ENCODE measurements around the gene SLC9A9. TPM values are rescaled to one million over a fixed set of nuclear protein-coding genes. Genes with fewer than 3 reads are reported as not detected.
A peak's percentile ranks its signal among the peaks of the same experiment; 100 is the strongest.

Gene SLC9A9
- total RNA-seq, 1 experiment from 2014 or later = 2.2 TPM

DNA sequence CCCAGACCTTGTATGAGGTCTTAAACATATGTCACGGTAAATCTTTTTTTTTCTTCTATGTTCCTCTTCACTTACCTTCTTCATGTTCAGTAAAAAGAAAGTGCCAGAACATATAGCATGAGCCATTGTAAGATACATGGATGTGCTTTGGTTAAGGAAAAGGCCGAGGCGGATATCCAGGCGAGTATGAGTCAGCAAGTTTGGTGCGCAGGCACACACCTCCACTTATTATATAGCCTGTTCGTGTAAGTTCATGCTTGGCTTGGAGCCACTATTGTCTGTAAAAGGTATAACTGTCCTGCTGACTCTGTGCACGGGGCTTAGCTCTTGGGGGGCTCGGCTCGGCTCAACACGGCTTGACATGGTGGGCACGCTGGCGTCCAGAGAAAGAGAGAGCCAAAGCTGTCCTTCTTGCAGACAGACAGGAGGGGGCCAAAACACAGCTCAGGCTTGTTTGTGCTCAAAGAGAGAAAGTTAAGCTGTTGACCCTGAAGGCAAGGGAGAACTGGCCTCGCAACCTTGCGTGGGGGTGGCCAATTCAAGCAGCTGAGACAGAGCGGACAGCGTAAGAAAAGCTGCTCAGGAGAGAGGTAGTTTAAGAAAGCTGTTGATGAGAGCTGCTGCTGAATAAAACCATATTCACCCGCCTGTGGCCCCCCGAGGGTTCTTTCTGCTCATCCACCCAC, 251.2 kb downstream of the SLC9A9 start:
- Mint-ChIP-seq H3K27ac (ENCODE audit: low read depth, unreplicated experiment) (no peak overlapping the region), H3K4me3 (ENCODE audit: unreplicated experiment) (no peak overlapping the region), H3K4me1 (ENCODE audit: insufficient read depth, unreplicated experiment) (peaks cover 12% of the 10 kb centered on the region), H3K27me3 (ENCODE audit: insufficient read depth, unreplicated experiment) (no peaks in the 10 kb centered on the region), H3K9me3 (ENCODE audit: unreplicated experiment) (no peaks in the 10 kb centered on the region), H3K36me3 (ENCODE audit: insufficient read depth, unreplicated experiment) (no peaks in the 10 kb centered on the region)
- TF ChIP-seq, protein P1, sequence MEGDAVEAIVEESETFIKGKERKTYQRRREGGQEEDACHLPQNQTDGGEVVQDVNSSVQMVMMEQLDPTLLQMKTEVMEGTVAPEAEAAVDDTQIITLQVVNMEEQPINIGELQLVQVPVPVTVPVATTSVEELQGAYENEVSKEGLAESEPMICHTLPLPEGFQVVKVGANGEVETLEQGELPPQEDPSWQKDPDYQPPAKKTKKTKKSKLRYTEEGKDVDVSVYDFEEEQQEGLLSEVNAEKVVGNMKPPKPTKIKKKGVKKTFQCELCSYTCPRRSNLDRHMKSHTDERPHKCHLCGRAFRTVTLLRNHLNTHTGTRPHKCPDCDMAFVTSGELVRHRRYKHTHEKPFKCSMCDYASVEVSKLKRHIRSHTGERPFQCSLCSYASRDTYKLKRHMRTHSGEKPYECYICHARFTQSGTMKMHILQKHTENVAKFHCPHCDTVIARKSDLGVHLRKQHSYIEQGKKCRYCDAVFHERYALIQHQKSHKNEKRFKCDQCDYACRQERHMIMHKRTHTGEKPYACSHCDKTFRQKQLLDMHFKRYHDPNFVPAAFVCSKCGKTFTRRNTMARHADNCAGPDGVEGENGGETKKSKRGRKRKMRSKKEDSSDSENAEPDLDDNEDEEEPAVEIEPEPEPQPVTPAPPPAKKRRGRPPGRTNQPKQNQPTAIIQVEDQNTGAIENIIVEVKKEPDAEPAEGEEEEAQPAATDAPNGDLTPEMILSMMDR (IDR thresholded peaks at IDR 0.05; ENCODE audit: unreplicated experiment) = no peak
- POLR2A ChIA-PET = interaction anchor here (0.6 kb wide), 2 partner anchors 29 to 491 kb away, joined by 3 to 4 read pairs; no protein-coding TSS in a partner anchor
- intact Hi-C loops (cut with micrococcal nuclease) = no loop called here
- DNase-seq (ENCODE audit: unreplicated experiment) = no peak
- no TSS peak for BruUV-seq (replicated peaks)
- CTCF ChIA-PET = interaction anchor here (0.6 to 1.4 kb wide), 4 partner anchors 16 to 258 kb away, joined by 3 to 5 read pairs (median 4); no protein-coding TSS in a partner anchor

DNA sequence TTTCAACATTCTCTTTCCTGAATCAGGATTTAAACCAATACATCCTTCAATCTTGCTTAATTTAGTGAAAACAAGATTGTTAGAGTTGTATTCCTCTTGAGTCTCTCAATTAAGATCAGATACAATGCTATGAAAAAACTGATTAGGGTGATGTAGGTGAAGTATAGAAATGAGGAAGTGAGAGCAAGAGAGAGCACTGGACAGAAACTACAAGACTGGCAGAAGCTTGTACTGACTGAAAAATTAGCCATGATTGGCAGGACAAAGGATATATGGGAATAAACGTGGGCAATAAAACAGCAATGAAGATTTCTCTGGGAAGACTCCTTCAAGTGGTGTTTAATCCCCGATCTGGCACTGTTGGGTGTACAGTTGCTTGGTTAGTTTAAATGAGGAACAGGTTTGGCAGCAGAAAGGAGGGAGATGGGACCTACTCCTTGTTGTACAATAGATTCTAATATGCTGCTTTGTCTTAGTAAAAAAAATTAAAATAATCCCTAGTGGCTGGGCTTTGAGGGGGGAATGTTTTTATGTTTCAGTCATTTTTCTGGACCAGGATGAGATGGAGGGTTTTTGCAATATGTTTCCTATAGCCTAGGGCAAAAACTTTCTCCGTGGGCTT, 252.7 kb downstream of the SLC9A9 start:
- no peaks in the 10 kb centered on the region for H3K9me3 Mint-ChIP-seq (ENCODE audit: unreplicated experiment)
- TF ChIP-seq, protein P1 (IDR thresholded peaks at IDR 0.05; ENCODE audit: unreplicated experiment) = no peak
- no TSS peak for BruUV-seq (replicated peaks)
- CTCF ChIA-PET = interaction anchor here (1.1 kb wide), 1 partner anchor 326 kb away, joined by 4 read pairs; no protein-coding TSS in a partner anchor
- DNase-seq (ENCODE audit: unreplicated experiment) = no peak
- H3K27me3 Mint-ChIP-seq (ENCODE audit: insufficient read depth, unreplicated experiment) = no peaks in the 10 kb centered on the region
- intact Hi-C loops (cut with micrococcal nuclease) = no loop called here
- no peak overlapping the region for H3K4me3 Mint-ChIP-seq (ENCODE audit: unreplicated experiment)
- peaks cover 1% of the 10 kb centered on the region for H3K4me1 Mint-ChIP-seq (ENCODE audit: insufficient read depth, unreplicated experiment)
- POLR2A ChIA-PET = no interaction called here
- H3K27ac Mint-ChIP-seq (ENCODE audit: low read depth, unreplicated experiment) = peak overlapping the region; percentile 0
- H3K36me3 Mint-ChIP-seq (ENCODE audit: insufficient read depth, unreplicated experiment) = no peaks in the 10 kb centered on the region

DNA sequence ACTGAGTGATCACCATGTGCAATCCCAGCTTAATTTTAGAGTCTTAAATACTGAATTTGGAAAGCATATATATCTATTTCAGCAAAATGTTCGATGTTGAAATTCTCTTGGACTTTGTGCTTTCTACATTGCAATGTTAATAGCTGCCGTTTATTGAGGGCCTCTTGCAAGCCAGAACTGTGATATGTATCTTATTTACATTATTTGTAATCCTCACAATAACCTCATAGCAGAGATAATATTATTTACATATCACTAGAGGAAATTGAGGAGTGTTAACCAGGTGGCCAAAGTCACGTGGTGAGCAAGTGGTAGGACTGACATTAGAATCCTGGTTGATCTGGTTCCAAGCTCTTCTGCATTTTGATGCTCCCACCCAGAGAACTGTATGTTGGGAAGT, 254.1 kb downstream of the SLC9A9 start:
- Mint-ChIP-seq H3K27me3 (ENCODE audit: insufficient read depth, unreplicated experiment) (no peaks in the 10 kb centered on the region), H3K36me3 (ENCODE audit: insufficient read depth, unreplicated experiment) (no peaks in the 10 kb centered on the region), H3K4me3 (ENCODE audit: unreplicated experiment) (no peak overlapping the region), H3K9me3 (ENCODE audit: unreplicated experiment) (no peaks in the 10 kb centered on the region), H3K27ac (ENCODE audit: low read depth, unreplicated experiment) (no peak overlapping the region), H3K4me1 (ENCODE audit: insufficient read depth, unreplicated experiment) (no peaks in the 10 kb centered on the region)
- DNase-seq (ENCODE audit: unreplicated experiment) = no peak
- no TSS peak for BruUV-seq (replicated peaks)
- intact Hi-C loops (cut with micrococcal nuclease) = no loop called here
- CTCF ChIA-PET = interaction anchor here (0.9 kb wide), 1 partner anchor 41 kb away, joined by 3 read pairs; no protein-coding TSS in a partner anchor
- TF ChIP-seq, protein P1 (IDR thresholded peaks at IDR 0.05; ENCODE audit: unreplicated experiment) = no peak
- POLR2A ChIA-PET = no interaction called here

DNA sequence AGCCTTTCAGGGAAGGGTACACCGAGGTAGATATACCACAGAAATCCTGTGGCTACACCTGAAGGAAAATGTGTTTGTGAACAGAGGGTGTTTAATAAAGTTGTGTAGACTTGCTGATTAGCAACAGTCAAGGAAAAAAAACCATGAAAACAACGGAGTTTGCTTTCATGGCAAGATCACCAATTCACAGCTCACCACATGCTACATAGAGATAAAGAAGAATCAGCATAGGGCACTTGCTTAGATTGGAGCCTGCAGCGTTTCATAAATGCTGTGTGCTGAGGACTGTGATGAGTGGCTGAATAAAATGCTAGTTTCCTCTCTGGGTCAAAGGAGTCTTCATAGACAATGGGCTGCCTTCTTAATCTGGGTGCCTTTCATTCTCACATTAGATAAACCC, 257.6 kb downstream of the SLC9A9 start:
- Mint-ChIP-seq H3K27ac (ENCODE audit: low read depth, unreplicated experiment) (no peak overlapping the region), H3K9me3 (ENCODE audit: unreplicated experiment) (no peaks in the 10 kb centered on the region), H3K36me3 (ENCODE audit: insufficient read depth, unreplicated experiment) (no peaks in the 10 kb centered on the region), H3K4me1 (ENCODE audit: insufficient read depth, unreplicated experiment) (no peaks in the 10 kb centered on the region), H3K27me3 (ENCODE audit: insufficient read depth, unreplicated experiment) (no peaks in the 10 kb centered on the region), H3K4me3 (ENCODE audit: unreplicated experiment) (no peak overlapping the region)
- DNase-seq (ENCODE audit: unreplicated experiment) = no peak
- ChIA-PET POLR2A (interaction anchor here (1.7 kb wide), 1 partner anchor 18 kb away, joined by 5 read pairs; no protein-coding TSS in a partner anchor), CTCF (no interaction called here)
- TF ChIP-seq, protein P1 (IDR thresholded peaks at IDR 0.05; ENCODE audit: unreplicated experiment) = no peak
- intact Hi-C loops (cut with micrococcal nuclease) = no loop called here
- no TSS peak for BruUV-seq (replicated peaks)

Measured in MCF 10A (cell line).